Loucy (cell line): ENCODE measurements around the gene MRTFA.

Experiments
- H2AFZ ChIP-seq: fragments of 200-600 bp; sonication (generic); 2 replicates; pipeline ENCODE4 v1.6.0; 2016; ENCODE audit warnings: antibody characterized with exemption, mild to moderate bottlenecking, low read length, moderate library complexity
- H3F3A ChIP-seq: fragments of 200-600 bp; 2 replicates; pipeline ENCODE4 v1.6.0; 2016; ENCODE audit warnings: antibody characterized with exemption, low read depth, mild to moderate bottlenecking
- H3K27me3 ChIP-seq: fragments of 200-600 bp; sonication (generic); 2 replicates; pipeline ENCODE4 v1.6.1; 2014; ENCODE audit warnings: low read length, mild to moderate bottlenecking; ENCODE audit not compliant: insufficient read depth, poor library complexity, severe bottlenecking
- H3K36me3 ChIP-seq: fragments of 200-600 bp; sonication (generic); 2 replicates; pipeline ENCODE4 v1.6.1; 2016; ENCODE audit warnings: low read length; ENCODE audit not compliant: insufficient read depth
- H3K4me1 ChIP-seq: fragments of 200-600 bp; sonication (generic); 2 replicates; pipeline ENCODE4 v1.5.1; 2014; ENCODE audit warnings: low read length, mild to moderate bottlenecking; ENCODE audit not compliant: insufficient read depth, poor library complexity, severe bottlenecking
- H3K4me2 ChIP-seq: fragments of 200-600 bp; sonication (generic); 2 replicates; pipeline ENCODE4 v1.6.0; 2014; ENCODE audit warnings: antibody characterized with exemption, low read length, low read depth, mild to moderate bottlenecking; ENCODE audit not compliant: poor library complexity, severe bottlenecking
- H3K4me3 ChIP-seq: fragments of 200-600 bp; sonication (generic); 2 replicates; pipeline ENCODE4 v1.5.1; 2014; ENCODE audit warnings: low read length, mild to moderate bottlenecking, mixed read lengths; ENCODE audit not compliant: poor library complexity, severe bottlenecking
- H3K79me2 ChIP-seq: fragments of 200-600 bp; sonication (generic); 2 replicates; pipeline ENCODE4 v1.6.1; 2014; ENCODE audit warnings: low read length; ENCODE audit not compliant: insufficient read depth
- H3K9ac ChIP-seq: fragments of 200-600 bp; sonication (generic); 2 replicates; pipeline ENCODE4 v1.6.0; 2014; ENCODE audit warnings: mild to moderate bottlenecking, low read depth, low read length, moderate library complexity; ENCODE audit not compliant: poor library complexity, severe bottlenecking
- H3K9me2 ChIP-seq: fragments of 200-600 bp; sonication (generic); replicated peaks from 2 replicates; pipeline ENCODE4 v1.6.1; 2016; ENCODE audit warnings: low read depth, low read length, mixed read lengths
- H3K9me3 ChIP-seq: fragments of 200-600 bp; sonication (generic); 2 replicates; pipeline ENCODE4 v1.6.1; 2014; ENCODE audit warnings: mild to moderate bottlenecking, antibody characterized with exemption, low read length, low read depth; ENCODE audit not compliant: insufficient read depth
- H4K20me1 ChIP-seq: fragments of 200-600 bp; sonication (generic); 2 replicates; pipeline ENCODE4 v1.6.0; 2014; ENCODE audit warnings: antibody characterized with exemption, low read length, mild to moderate bottlenecking; ENCODE audit not compliant: insufficient read depth, poor library complexity, severe bottlenecking
- EZH2phosphoT487 ChIP-seq: fragments of 200-600 bp; IDR thresholded peaks from 2 replicates; pipeline ENCODE4 v1.6.1; 2018; ENCODE audit warnings: antibody characterized with exemption, mild to moderate bottlenecking, moderate library complexity, borderline replicate concordance
- TF ChIP-seq, protein P1 (sequence below): fragments of 200-600 bp; sonication (generic); conservative IDR thresholded peaks from 2 replicates; pipeline ENCODE4 v1.5.1; 2014; ENCODE audit warnings: mild to moderate bottlenecking, antibody characterized with exemption, low read length

MRTFA gene

DNA sequence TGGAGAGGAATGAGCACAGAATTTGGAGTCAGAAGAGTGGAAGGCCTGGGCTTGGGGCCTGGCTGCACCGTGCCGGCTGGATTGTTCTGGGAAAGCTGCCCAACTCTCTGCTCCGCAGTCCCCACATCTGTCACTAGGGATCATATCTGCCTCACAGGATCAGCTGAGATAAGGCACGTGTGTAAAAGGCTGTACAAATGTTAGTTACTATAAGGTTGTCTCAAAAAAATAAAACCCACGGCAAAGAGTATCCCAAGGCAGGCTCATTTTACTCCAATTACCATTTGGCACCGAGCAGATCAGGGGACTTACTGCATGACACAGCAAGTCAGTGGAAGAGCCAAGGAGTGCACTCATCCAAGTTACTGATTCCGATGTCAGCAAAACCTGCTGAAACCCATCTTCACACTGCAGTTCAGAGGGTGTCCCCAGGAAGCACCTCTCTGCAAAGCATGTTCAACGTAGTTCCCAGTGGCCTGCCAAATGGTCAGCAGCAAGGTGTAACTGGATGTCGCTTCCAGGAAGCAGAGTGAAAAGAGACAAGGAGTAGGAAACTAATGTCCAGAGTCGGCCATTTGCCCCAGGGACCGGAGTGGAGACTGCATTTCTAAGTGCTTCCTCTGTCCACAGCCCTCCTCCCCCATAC lies 18.1 kb upstream of the MRTFA start:
- H3K4me1 ChIP-seq = no peaks in the 10 kb centered on the region
- H2AFZ ChIP-seq = no peak overlapping the region
- H3K36me3 ChIP-seq = no peaks in the 10 kb centered on the region
- no peak overlapping the region for H3K4me3 ChIP-seq
- no peak for TF ChIP-seq EZH2phosphoT487
- TF ChIP-seq, protein P1, sequence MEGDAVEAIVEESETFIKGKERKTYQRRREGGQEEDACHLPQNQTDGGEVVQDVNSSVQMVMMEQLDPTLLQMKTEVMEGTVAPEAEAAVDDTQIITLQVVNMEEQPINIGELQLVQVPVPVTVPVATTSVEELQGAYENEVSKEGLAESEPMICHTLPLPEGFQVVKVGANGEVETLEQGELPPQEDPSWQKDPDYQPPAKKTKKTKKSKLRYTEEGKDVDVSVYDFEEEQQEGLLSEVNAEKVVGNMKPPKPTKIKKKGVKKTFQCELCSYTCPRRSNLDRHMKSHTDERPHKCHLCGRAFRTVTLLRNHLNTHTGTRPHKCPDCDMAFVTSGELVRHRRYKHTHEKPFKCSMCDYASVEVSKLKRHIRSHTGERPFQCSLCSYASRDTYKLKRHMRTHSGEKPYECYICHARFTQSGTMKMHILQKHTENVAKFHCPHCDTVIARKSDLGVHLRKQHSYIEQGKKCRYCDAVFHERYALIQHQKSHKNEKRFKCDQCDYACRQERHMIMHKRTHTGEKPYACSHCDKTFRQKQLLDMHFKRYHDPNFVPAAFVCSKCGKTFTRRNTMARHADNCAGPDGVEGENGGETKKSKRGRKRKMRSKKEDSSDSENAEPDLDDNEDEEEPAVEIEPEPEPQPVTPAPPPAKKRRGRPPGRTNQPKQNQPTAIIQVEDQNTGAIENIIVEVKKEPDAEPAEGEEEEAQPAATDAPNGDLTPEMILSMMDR = peak; percentile 29; the same call in 1 of the 2 replicates
- H3F3A ChIP-seq = no peaks in the 10 kb centered on the region
- no peak overlapping the region for H3K4me2 ChIP-seq
- H3K9ac ChIP-seq = no peak overlapping the region
- H3K27me3 ChIP-seq = no peaks in the 10 kb centered on the region
- no peaks in the 10 kb centered on the region for H4K20me1 ChIP-seq
- peaks cover 7% of the 10 kb centered on the region; the same call in 1 of the 2 replicates for H3K79me2 ChIP-seq
- no peaks in the 10 kb centered on the region for H3K9me2 ChIP-seq
- H3K9me3 ChIP-seq = no peaks in the 10 kb centered on the region

DNA sequence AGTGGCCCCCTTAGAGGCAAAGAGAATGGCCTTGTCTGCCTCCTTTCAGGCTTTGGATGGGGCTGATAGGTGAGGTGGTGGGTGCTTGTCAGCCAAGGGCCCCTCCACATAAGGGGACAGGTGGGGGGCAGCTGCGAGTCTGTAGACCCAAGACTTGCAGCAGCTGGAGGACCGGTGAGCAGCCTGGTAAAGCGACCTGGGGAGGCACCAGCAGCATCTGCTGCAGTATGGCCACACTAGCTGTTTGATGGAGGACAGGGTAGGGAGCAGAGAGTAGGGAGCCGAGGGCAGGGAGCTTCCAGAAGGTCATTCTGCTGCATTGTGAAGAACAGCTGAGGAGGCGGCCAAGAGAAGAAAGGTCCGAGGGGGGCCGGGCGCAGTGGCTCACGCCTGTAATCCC lies 16.8 kb upstream of the MRTFA start:
- Histone ChIP-seq H2AFZ (no peak overlapping the region), H3K9me2 (no peaks in the 10 kb centered on the region), H3K4me2 (no peak overlapping the region), H3K4me3 (no peak overlapping the region), H3K9me3 (no peaks in the 10 kb centered on the region), H3K79me2 (peaks cover 7% of the 10 kb centered on the region; the same call in 1 of the 2 replicates), H3K36me3 (no peaks in the 10 kb centered on the region), H4K20me1 (no peaks in the 10 kb centered on the region), H3K27me3 (no peaks in the 10 kb centered on the region), H3K4me1 (no peaks in the 10 kb centered on the region), H3K9ac (no peak overlapping the region), H3F3A (no peaks in the 10 kb centered on the region)
- TF ChIP-seq EZH2phosphoT487 = no peak
- TF ChIP-seq, protein P1 = no peak

DNA sequence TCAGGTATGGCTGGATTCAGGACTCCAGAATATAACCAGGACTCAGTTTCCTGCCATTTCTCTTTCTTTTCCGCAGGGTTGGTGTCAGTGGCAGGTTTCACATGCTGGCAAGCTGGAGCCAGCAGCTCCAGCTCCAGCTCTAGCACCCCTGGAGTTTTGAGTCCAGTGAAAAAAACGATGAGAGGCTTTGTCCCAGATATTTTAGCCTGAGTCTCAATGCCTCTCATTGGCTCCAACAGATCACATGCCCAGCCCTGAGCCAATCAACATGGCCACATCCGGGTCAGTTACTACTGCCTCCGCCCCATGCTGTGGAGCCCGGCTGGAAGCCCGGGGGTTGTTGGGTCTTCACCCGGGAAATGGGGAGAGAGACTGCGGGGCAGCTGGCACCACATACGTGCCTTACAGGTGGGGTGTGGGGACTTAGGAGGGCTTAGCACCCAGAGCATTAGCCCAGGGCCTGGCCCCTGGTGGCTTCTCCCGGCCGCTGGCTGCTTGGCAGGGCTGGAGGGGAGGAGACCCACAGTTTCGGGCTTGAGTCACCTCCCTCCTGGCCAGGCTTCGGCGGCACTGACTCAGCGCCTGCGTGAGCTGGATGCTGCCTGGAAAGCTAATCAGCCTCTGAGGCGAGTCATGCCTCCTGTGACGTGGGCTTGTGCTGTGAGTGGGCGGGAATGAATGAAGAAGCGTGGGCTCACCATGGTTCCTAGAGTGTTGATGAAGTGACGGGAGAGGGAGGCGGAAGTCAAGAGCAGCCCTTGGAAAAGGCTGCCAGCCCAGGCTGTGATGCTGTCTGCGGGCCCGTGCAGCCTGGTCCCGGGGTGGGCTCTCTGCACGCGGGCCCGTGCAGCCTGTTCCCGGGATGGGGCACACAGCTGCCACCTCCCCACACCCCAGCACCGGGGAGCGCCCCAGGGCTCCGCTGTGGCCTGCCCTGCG lies 15.3 kb upstream of the MRTFA start:
- Histone ChIP-seq H3K9ac (peak overlapping the region; percentile 70), H2AFZ (peak overlapping the region; percentile 71), H3K4me1 (no peaks in the 10 kb centered on the region), H3K9me2 (no peaks in the 10 kb centered on the region), H3K4me2 (peak overlapping the region; percentile 64), H3F3A (no peaks in the 10 kb centered on the region), H3K79me2 (peaks cover 7% of the 10 kb centered on the region; the same call in 1 of the 2 replicates), H3K9me3 (no peaks in the 10 kb centered on the region), H4K20me1 (no peaks in the 10 kb centered on the region), H3K27me3 (no peaks in the 10 kb centered on the region), H3K4me3 (peak overlapping the region; percentile 72), H3K36me3 (no peaks in the 10 kb centered on the region)
- no peak for TF ChIP-seq EZH2phosphoT487
- TF ChIP-seq, protein P1 = no peak
